BJ (cell line): ENCODE results near the gene HAUS6. TPM values are rescaled to one million over a fixed set of nuclear protein-coding genes. Genes with fewer than 3 reads are reported as not detected.

Source experiments
- CTCF ChIA-PET: fragments of 350-600 bp; formaldehyde crosslinking; extraction: SDS; loops from one replicate; lab custom pipeline; 2021; ENCODE audit warnings: antibody characterized with exemption, inconsistent platforms; lab: Yijun Ruan, JAX
- POLR2A ChIA-PET: fragments of 300-600 bp; sonication (Branson Sonifier 250); formaldehyde crosslinking; extraction: SDS; loops from one replicate; lab custom pipeline; 2021; ENCODE audit warnings: antibody characterized with exemption; lab: Charles Lee
- DNase-seq: peaks from one replicate; pipeline ENCODE4 v3.0.0-alpha.2; 2011; ENCODE audit warnings: low read depth
- H3K27me3 ChIP-seq: 2 replicates; pipeline ENCODE4 v1.6.0; 2011; ENCODE audit warnings: low read length; ENCODE audit not compliant: control insufficient read depth, insufficient read depth
- H3K36me3 ChIP-seq: 2 replicates; pipeline ENCODE4 v1.5.1; 2011; ENCODE audit warnings: low read length; ENCODE audit not compliant: control insufficient read depth, insufficient read depth
- H3K4me3 ChIP-seq: 2 replicates; pipeline ENCODE4 v1.5.1; 2011; ENCODE audit warnings: low read depth, mild to moderate bottlenecking, control low read depth, low read length
- CTCF ChIP-seq: IDR thresholded peaks from 2 replicates; pipeline ENCODE4 v1.5.1; 2011; ENCODE audit warnings: low read depth, mild to moderate bottlenecking, control low read depth, inconsistent platforms, low read length, moderate library complexity; ENCODE audit not compliant: insufficient read depth
- polyA plus RNA-seq: library from polyadenylated mRNA; depleted of rRNA; stranded (reverse); fragments of >200 nt; gene quantifications from 2 replicates; pipeline ENCODE4 v1.2.3, GENCODE V29; 2011

Gene HAUS6
- polyA plus RNA-seq, 1 experiment = 4.4 TPM

- CTCF ChIA-PET = interaction anchor here (1.0 to 1.1 kb wide), 2 partner anchors 777 to 1221 kb away, joined by 3 read pairs; no protein-coding TSS in a partner anchor
- no peak for DNase-seq
- no peak for TF ChIP-seq CTCF
Measured at GRCh38 chr9:19032406-19032805, 70.3 kb downstream of the HAUS6 start.

GRCh38 chr9:19030899-19031298, 71.8 kb downstream of the HAUS6 start:
- no peak for TF ChIP-seq CTCF
- H3K4me3 ChIP-seq = no peak overlapping the region
- CTCF ChIA-PET = interaction anchor here (0.8 kb wide), 1 partner anchor 12 kb away, joined by 3 read pairs; no protein-coding TSS in a partner anchor
- no peaks in the 10 kb centered on the region for H3K36me3 ChIP-seq
- H3K27me3 ChIP-seq = no peaks in the 10 kb centered on the region
- POLR2A ChIA-PET = no interaction called here
- DNase-seq = no peak

More at GRCh38 chr9:19032406-19032805, 70.3 kb downstream of the HAUS6 start:
- Histone ChIP-seq H3K27me3 (no peaks in the 10 kb centered on the region), H3K4me3 (no peak overlapping the region), H3K36me3 (no peaks in the 10 kb centered on the region)
- POLR2A ChIA-PET = no interaction called here

GRCh38 chr9:19028835-19029451, 73.8 kb downstream of the HAUS6 start:
- POLR2A ChIA-PET = no interaction called here

GRCh38 chr9:19027825-19028224, 74.9 kb downstream of the HAUS6 start:
- Histone ChIP-seq H3K4me3 (no peak overlapping the region), H3K36me3 (no peaks in the 10 kb centered on the region), H3K27me3 (no peaks in the 10 kb centered on the region)
- ChIA-PET CTCF (interaction anchor here (0.7 to 3.9 kb wide), 10 partner anchors 18 to 1216 kb away, joined by 3 to 30 read pairs (median 5); no protein-coding TSS in a partner anchor), POLR2A (no interaction called here)
- TF ChIP-seq CTCF = no peak
- DNase-seq = no peak

More at GRCh38 chr9:19028835-19029451, 73.8 kb downstream of the HAUS6 start:
- peak; percentile 68 for TF ChIP-seq CTCF
- Histone ChIP-seq H3K36me3 (no peaks in the 10 kb centered on the region), H3K4me3 (no peak overlapping the region), H3K27me3 (no peaks in the 10 kb centered on the region)
- CTCF ChIA-PET = interaction anchor here (0.6 to 3.9 kb wide), 31 partner anchors 9 to 1217 kb away, joined by 3 to 30 read pairs (median 3); partner anchors contain the start of gene RRAGA
- no peak for DNase-seq

GRCh38 chr9:19026375-19026774, 76.3 kb downstream of the HAUS6 start:
- Histone ChIP-seq H3K36me3 (no peaks in the 10 kb centered on the region), H3K27me3 (no peaks in the 10 kb centered on the region), H3K4me3 (no peak overlapping the region)
- POLR2A ChIA-PET = interaction anchor here (0.5 kb wide), 1 partner anchor 57 kb away, joined by 3 read pairs; no protein-coding TSS in a partner anchor
- CTCF ChIA-PET = interaction anchor here (0.7 to 3.9 kb wide), 7 partner anchors 13 to 1215 kb away, joined by 3 to 30 read pairs (median 4); no protein-coding TSS in a partner anchor
- DNase-seq = no peak
- no peak for TF ChIP-seq CTCF
